ENCODE data around the gene MINDY2. TPM values are rescaled to one million over a fixed set of nuclear protein-coding genes. Genes with fewer than 3 reads are reported as not detected.
"Not testable (repeated sequence)": the region's sequence is repeated elsewhere in the genome, so short reads cannot be mapped to it uniquely, and the experiment has no call there.

Gene MINDY2
- total and polyA plus RNA-seq, 7 donors: 3.3 to 11.3 (median 6.0) TPM

- Histone ChIP-seq H3K36me3 (ENCODE audit: insufficient read depth in 1 of 2, low read depth in 1 of 2) (no peaks in the 10 kb centered on the region), H3K27ac (no peak overlapping the region), H3K9me3 (no peaks in the 10 kb centered on the region), H3K27me3 (ENCODE audit: insufficient read depth in 3 of 3, low read length in 2 of 3) (peaks cover 0 to 2% (median 0%) of the 10 kb centered on the region in 3 donors), H3K4me1 (no peaks in the 10 kb centered on the region), H3K4me3 (no peak overlapping the region)
- no peak for TF ChIP-seq CTCF (IDR thresholded peaks at IDR 0.05)
- ATAC-seq: no peak
- 92 to 100% (median 98%) methylated on average over 1 of the region's 1 CpG for WGBS, 3 donors
- DNase-seq: no peak
- intact Hi-C loops (cut with DNase I): loop anchor here in 1 of 2 donors (10.0 kb wide), 1 partner anchor 538 kb away; no protein-coding TSS in a partner anchor
Measured at GRCh38 chr15:58762731-58763130, 8.4 kb upstream of the MINDY2 start.

GRCh38 chr15:58764468-58764867, 6.6 kb upstream of the MINDY2 start:
- Histone ChIP-seq H3K27me3 (ENCODE audit: insufficient read depth in 3 of 3, low read length in 2 of 3) (peaks cover 0 to 2% (median 0%) of the 10 kb centered on the region in 3 donors), H3K36me3 (ENCODE audit: insufficient read depth in 1 of 2, low read depth in 1 of 2) (no peaks in the 10 kb centered on the region), H3K4me1 (no peaks in the 10 kb centered on the region), H3K9me3 (no peaks in the 10 kb centered on the region), H3K4me3 (no peak overlapping the region), H3K27ac (no peak overlapping the region)
- ATAC-seq (no peak), DNase-seq (no peak)
- 89 to 94% (median 91%) methylated on average over 5 of the region's 5 CpGs for WGBS, 3 donors
- intact Hi-C loops (cut with DNase I): loop anchor here in 1 of 2 donors (10.0 kb wide), 1 partner anchor 540 kb away; no protein-coding TSS in a partner anchor
- TF ChIP-seq CTCF (IDR thresholded peaks at IDR 0.05): no peak

GRCh38 chr15:58766290-58766689, 4.8 kb upstream of the MINDY2 start:
- intact Hi-C loops (cut with DNase I): loop anchor here in 1 of 2 donors (10.0 kb wide), 1 partner anchor 541 kb away; no protein-coding TSS in a partner anchor

GRCh38 chr15:58768601-58769004, 2.5 kb upstream of the MINDY2 start:
- H3K9me3 ChIP-seq; H3K27me3 ChIP-seq (ENCODE audit: insufficient read depth in 3 of 3, low read length in 2 of 3); H3K4me3 ChIP-seq; ATAC-seq; H3K36me3 ChIP-seq (ENCODE audit: insufficient read depth in 1 of 2, low read depth in 1 of 2); H3K27ac ChIP-seq; DNase-seq: not testable (repeated sequence)
- WGBS, 3 donors: 91 to 94% (median 93%) methylated on average over 7 of the region's 7 CpGs
- intact Hi-C loops (cut with DNase I): loop anchor here in 1 of 2 donors (10.0 kb wide), 1 partner anchor 544 kb away; no protein-coding TSS in a partner anchor
- peaks cover 17% of the 10 kb centered on the region for H3K4me1 ChIP-seq

More at GRCh38 chr15:58766290-58766689, 4.8 kb upstream of the MINDY2 start:
- H3K27me3 ChIP-seq (ENCODE audit: insufficient read depth in 3 of 3, low read length in 2 of 3): no peaks in the 10 kb centered on the region
- ATAC-seq: no peak
- no peaks in the 10 kb centered on the region for H3K9me3 ChIP-seq
- H3K4me1 ChIP-seq: peaks cover 7% of the 10 kb centered on the region
- TF ChIP-seq CTCF (IDR thresholded peaks at IDR 0.05): no peak
- DNase-seq: no peak
- WGBS, 3 donors: 93 to 95% (median 95%) methylated on average over 5 of the region's 5 CpGs
- no peak overlapping the region for H3K4me3 ChIP-seq
- H3K36me3 ChIP-seq (ENCODE audit: insufficient read depth in 1 of 2, low read depth in 1 of 2): no peaks in the 10 kb centered on the region
- no peak overlapping the region for H3K27ac ChIP-seq

GRCh38 chr15:58770519-58770856, 614 bp upstream of the MINDY2 start:
- ATAC-seq: peak; percentile 11 to 45 (median 24)
- peaks cover 34% of the 10 kb centered on the region for H3K4me1 ChIP-seq
- no peaks in the 10 kb centered on the region for H3K9me3 ChIP-seq
- intact Hi-C loops (cut with DNase I): loop anchor here in 1 of 2 donors (5.0 kb wide), 1 partner anchor 543 kb away; no protein-coding TSS in a partner anchor
- peak; percentile 24 for TF ChIP-seq CTCF (IDR thresholded peaks at IDR 0.05)
- no peaks in the 10 kb centered on the region for H3K27me3 ChIP-seq (ENCODE audit: insufficient read depth in 3 of 3, low read length in 2 of 3)
- H3K4me3 ChIP-seq: peak overlapping the region; percentile 97
- peak overlapping the region; percentile 98 for H3K27ac ChIP-seq
- H3K36me3 ChIP-seq (ENCODE audit: insufficient read depth in 1 of 2, low read depth in 1 of 2): no peaks in the 10 kb centered on the region
- WGBS, 3 donors: 1 to 2% (median 1%) methylated on average over 9 of the region's 9 CpGs
- no peak for DNase-seq
